Activated CD8-positive, alpha-beta T cell treated with anti-CD3 and anti-CD28 coated beads for 36 hours (primary cell): ENCODE measurements around the gene TAF6L. TPM values are rescaled to one million over a fixed set of nuclear protein-coding genes. Genes with fewer than 3 reads are reported as not detected.
"Not testable (repeated sequence)": the region's sequence is repeated elsewhere in the genome, so short reads cannot be mapped to it uniquely, and the experiment has no call there.

Experiments
- ATAC-seq: fragments of 200-7000 bp; cut with Tn5 transposase; one replicate; pipeline ENCODE4 v1.10.0; 2021; ENCODE audit warnings: mild to moderate bottlenecking, moderate library complexity
- CTCF ChIA-PET: fragments of 350-600 bp; sonication (Branson Sonifier 250); formaldehyde crosslinking; loops from one replicate; lab custom pipeline; 2021; ENCODE audit warnings: antibody characterized with exemption; lab: Charles Lee
- POLR2A ChIA-PET: fragments of 350-600 bp; sonication (Branson Sonifier 250); formaldehyde crosslinking; loops from one replicate; lab custom pipeline; 2021; ENCODE audit warnings: antibody characterized with exemption; lab: Charles Lee
- DNase-seq: peaks from one replicate; pipeline ENCODE4 v3.0.0-alpha.2; 2020
- H3K27ac Mint-ChIP-seq: one replicate; pipeline ENCODE4 v1.8.0; 2021; ENCODE audit warnings: mild to moderate bottlenecking, mixed read lengths
- H3K27me3 Mint-ChIP-seq: one replicate; pipeline ENCODE4 v1.8.0; 2021; ENCODE audit warnings: mixed read lengths
- H3K36me3 Mint-ChIP-seq: one replicate; pipeline ENCODE4 v1.8.0; 2021; ENCODE audit warnings: low read depth, mixed read lengths
- H3K4me1 Mint-ChIP-seq: one replicate; pipeline ENCODE4 v1.8.0; 2021; ENCODE audit warnings: low read depth, mixed read lengths
- H3K4me3 Mint-ChIP-seq: one replicate; pipeline ENCODE4 v1.8.0; 2021; ENCODE audit warnings: mild to moderate bottlenecking, moderate library complexity, mixed read lengths
- H3K9me3 Mint-ChIP-seq: one replicate; pipeline ENCODE4 v1.8.0; 2021; ENCODE audit warnings: mixed read lengths
- intact Hi-C: fragments of 100-400 bp; cut with micrococcal nuclease; formaldehyde crosslinking; loops from one replicate; pipeline ENCODE4 v1.10.0; 2022
- total RNA-seq, 2 experiments: library from RNA; stranded (reverse); gene quantifications; one replicate each; pipeline ENCODE4 v1.2.3, GENCODE V29; 2021
- TF ChIP-seq, protein P1 (sequence below): fragments of 200-600 bp; IDR thresholded peaks from one replicate; pipeline ENCODE4 v1.8.0; 2022; ENCODE audit warnings: antibody characterized with exemption, mild to moderate bottlenecking

The TAF6L gene
- total RNA-seq, 2 experiments from 2014 or later = 13.7 to 16.7 TPM

DNA sequence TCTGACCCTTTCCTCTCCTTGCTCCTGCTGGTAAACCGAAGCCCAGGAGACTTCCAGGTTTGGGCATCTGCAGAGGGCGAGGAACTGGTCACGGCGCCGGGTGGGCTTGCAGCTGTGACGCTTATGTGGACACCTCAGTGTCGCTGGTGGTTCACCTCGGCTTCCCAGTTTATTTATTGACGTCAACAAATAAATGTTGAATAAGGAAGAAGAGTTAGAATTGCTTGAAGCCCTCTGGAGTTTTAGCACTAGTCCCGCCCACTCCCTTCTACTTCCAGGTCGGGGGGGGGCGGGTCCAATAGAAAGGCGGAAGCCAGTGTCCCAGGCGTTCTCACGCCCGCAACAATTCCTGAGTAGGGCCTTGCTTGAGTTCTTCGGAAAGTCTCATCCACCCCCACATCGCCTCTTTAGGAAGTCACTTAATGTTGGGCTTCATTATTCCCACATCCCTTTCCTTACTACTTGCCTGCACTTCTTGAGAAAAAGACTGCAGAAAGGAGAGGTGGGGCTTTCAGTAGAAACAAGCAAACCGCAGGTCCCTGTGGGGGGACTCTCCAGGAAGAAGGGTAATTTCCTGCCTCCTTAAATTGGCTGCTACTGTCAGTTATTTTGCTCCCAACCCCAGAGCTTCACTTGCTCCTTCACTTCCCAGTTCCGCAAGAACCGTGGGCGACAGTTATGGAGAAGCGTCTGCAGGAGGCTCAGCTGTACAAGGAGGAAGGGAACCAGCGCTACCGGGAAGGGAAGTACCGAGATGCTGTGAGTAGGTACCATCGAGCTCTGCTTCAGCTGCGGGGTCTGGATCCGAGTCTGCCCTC lies 42.8 kb upstream of the TAF6L start, which contains the start of gene TTC9C:
TTC9C (plus strand) TSS at position 316 of the 818 bp plus-strand sequence; CDS start at position 679, 363 bp downstream.
- intact Hi-C loops = loop anchor here (5.0 kb wide), 1 partner anchor 34 kb away; the partner anchor contains the start of gene POLR2G
- H3K36me3 Mint-ChIP-seq = peaks cover 52% of the 10 kb centered on the region
- H3K27me3 Mint-ChIP-seq = no peaks in the 10 kb centered on the region
- ChIA-PET POLR2A (interaction anchor here (0.7 to 7.5 kb wide), 18 partner anchors 12 to 153 kb away, joined by 3 to 75 read pairs (median 5); partner anchors contain the start of genes BSCL2, C11orf98, CSKMT and GNG3), CTCF (interaction anchor here (0.6 to 2.2 kb wide), 11 partner anchors 9 to 63 kb away, joined by 3 to 11 read pairs (median 4); no protein-coding TSS in a partner anchor)
- ATAC-seq = peak; percentile 21
- DNase-seq = peak; percentile 89
- H3K27ac Mint-ChIP-seq = peak within 1 kb of the TSS; percentile 99
- TF ChIP-seq, protein P1, sequence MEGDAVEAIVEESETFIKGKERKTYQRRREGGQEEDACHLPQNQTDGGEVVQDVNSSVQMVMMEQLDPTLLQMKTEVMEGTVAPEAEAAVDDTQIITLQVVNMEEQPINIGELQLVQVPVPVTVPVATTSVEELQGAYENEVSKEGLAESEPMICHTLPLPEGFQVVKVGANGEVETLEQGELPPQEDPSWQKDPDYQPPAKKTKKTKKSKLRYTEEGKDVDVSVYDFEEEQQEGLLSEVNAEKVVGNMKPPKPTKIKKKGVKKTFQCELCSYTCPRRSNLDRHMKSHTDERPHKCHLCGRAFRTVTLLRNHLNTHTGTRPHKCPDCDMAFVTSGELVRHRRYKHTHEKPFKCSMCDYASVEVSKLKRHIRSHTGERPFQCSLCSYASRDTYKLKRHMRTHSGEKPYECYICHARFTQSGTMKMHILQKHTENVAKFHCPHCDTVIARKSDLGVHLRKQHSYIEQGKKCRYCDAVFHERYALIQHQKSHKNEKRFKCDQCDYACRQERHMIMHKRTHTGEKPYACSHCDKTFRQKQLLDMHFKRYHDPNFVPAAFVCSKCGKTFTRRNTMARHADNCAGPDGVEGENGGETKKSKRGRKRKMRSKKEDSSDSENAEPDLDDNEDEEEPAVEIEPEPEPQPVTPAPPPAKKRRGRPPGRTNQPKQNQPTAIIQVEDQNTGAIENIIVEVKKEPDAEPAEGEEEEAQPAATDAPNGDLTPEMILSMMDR = no peak
- no peaks in the 10 kb centered on the region for H3K9me3 Mint-ChIP-seq
- H3K4me3 Mint-ChIP-seq = peak within 1 kb of the TSS; percentile 95
- H3K4me1 Mint-ChIP-seq = peaks cover 38% of the 10 kb centered on the region

DNA sequence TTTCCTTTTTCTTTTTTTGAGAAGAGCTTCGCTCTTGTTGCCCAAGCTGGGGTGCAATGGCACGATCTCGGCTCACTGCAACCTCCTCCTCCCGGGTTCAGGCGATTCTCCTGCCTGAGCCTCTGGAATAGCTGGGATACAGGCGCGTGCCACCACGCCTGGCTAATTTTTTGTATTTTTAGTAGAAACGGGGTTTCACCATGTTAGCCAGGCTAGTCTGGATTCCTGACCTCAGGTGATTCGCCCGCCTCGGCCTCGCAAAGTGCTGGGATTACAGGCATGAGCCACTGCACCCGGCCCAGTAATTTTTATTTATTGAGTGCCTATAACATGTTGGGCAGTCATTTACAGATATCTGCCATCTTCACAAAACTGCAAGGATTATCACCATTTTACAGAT lies 41.1 kb upstream of the TAF6L start:
- Mint-ChIP-seq H3K4me1 (peaks cover 24% of the 10 kb centered on the region), H3K4me3 (peak overlapping the region; percentile 95), H3K27ac (peak overlapping the region; percentile 38), H3K36me3 (peaks cover 35% of the 10 kb centered on the region)
- CTCF ChIA-PET = interaction anchor here (0.7 to 1.7 kb wide), 6 partner anchors 17 to 151 kb away, joined by 3 to 10 read pairs (median 5); partner anchors contain the start of genes SLC3A2 and TMEM179B
- POLR2A ChIA-PET = interaction anchor here (0.5 to 7.5 kb wide), 10 partner anchors 10 to 824 kb away, joined by 3 to 75 read pairs (median 4); partner anchors contain the start of genes SLC3A2 and ZBTB3
- intact Hi-C loops, ATAC-seq, H3K27me3 Mint-ChIP-seq, H3K9me3 Mint-ChIP-seq, DNase-seq: not testable (repeated sequence)

DNA sequence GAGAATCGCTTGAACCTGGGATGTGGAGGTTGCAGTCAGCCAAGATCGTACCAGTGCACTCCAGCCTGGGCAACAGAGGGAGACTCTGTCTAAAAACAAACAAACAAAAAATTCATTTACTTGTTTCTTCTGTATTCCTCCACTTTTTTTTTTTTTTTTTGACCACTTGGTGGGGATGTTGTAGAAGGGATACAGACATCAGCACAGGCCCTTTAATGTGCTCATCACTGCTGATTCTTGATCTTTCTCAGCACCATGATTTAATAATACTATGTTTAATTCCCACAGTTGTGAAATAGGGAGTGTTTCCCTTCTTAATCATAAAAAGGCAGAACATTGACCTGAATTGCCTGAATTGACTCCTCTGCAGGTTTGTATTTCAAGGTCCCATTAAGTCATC lies 38.4 kb upstream of the TAF6L start:
- DNase-seq (no peak), ATAC-seq (no peak)
- H3K27me3 Mint-ChIP-seq = no peaks in the 10 kb centered on the region
- POLR2A ChIA-PET = no interaction called here
- intact Hi-C loops = no loop called here
- no peak overlapping the region for H3K27ac Mint-ChIP-seq
- CTCF ChIA-PET = no interaction called here
- peaks cover 21% of the 10 kb centered on the region for H3K36me3 Mint-ChIP-seq
- TF ChIP-seq, protein P1 = peak; percentile 30
- H3K9me3 Mint-ChIP-seq = no peaks in the 10 kb centered on the region
- H3K4me3 Mint-ChIP-seq = no peak overlapping the region
- H3K4me1 Mint-ChIP-seq = peaks cover 19% of the 10 kb centered on the region

DNA sequence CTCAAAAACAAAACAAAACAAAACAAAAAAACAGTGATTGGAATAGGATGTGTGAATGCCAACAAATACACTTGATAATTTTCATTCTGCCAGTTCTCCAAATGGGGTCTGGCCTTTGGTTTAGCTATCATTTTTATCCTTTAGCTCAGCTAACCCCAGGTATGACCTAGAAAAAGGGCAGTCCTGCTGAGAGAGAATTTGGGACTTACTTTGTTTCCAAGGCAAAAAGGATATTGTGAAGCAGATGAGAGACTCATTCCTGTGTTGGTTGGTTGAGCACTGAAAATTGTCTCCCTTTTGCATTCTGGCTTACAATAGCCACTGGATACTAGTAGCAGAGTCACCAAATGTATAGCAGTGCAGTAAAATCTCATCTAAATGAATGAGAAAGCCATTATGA lies 34.0 kb upstream of the TAF6L start:
- H3K4me3 Mint-ChIP-seq = no peak overlapping the region
- H3K9me3 Mint-ChIP-seq = no peaks in the 10 kb centered on the region
- no peaks in the 10 kb centered on the region for H3K27me3 Mint-ChIP-seq
- ATAC-seq (no peak), DNase-seq (no peak)
- H3K36me3 Mint-ChIP-seq = peaks cover 19% of the 10 kb centered on the region
- TF ChIP-seq, protein P1 = no peak
- POLR2A ChIA-PET = interaction anchor here (0.7 kb wide), 1 partner anchor 67 kb away, joined by 5 read pairs; no protein-coding TSS in a partner anchor
- no peak overlapping the region for H3K27ac Mint-ChIP-seq
- intact Hi-C loops = no loop called here
- H3K4me1 Mint-ChIP-seq = peaks cover 5% of the 10 kb centered on the region
- CTCF ChIA-PET = interaction anchor here (0.6 to 1.0 kb wide), 2 partner anchors 8 to 25 kb away, joined by 3 read pairs; no protein-coding TSS in a partner anchor

DNA sequence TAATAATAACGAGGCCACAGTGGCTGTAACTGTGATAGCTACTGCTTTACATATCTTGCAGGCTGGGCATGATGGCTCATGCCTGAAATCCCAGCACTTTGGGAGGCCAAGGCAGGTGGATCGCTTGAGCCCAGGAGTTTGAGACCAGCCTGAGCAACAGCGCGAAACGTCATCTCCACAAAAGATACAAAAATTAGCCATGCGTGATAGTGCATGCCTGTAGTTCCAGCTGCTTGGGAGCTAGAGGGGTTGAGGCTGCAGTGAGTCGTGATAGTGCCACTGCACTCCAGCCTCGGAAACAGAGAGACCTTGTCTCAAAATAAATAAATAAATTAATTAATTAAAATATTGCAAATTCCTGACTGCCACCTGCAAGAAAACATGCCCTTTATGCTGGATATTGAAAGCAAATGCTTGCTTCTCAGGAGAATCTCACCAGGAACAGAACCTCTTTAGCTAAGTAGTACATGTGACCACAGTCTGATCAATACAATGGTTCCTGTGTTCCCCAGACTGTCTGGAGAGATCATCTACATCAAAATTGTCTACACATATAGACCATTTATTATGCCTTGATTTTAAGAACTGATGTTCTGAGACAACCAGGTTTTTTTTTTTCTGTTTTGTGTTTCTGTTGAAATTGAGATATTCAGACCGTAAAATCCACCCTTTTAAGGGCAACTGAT lies 23.6 kb upstream of the TAF6L start:
- Mint-ChIP-seq H3K27ac (peak overlapping the region; percentile 36), H3K4me1 (peaks cover 20% of the 10 kb centered on the region), H3K36me3 (peaks cover 7% of the 10 kb centered on the region), H3K4me3 (no peak overlapping the region), H3K9me3 (no peaks in the 10 kb centered on the region), H3K27me3 (no peaks in the 10 kb centered on the region)
- ChIA-PET CTCF (interaction anchor here (0.9 to 1.4 kb wide), 6 partner anchors 14 to 115 kb away, joined by 3 to 7 read pairs (median 3); partner anchors contain the start of genes POLR2G and TMEM179B), POLR2A (interaction anchor here (0.7 to 1.4 kb wide), 4 partner anchors 10 to 134 kb away, joined by 3 to 4 read pairs (median 4); partner anchors contain the start of gene SLC3A2)
- TF ChIP-seq, protein P1 = no peak
- DNase-seq (no peak), ATAC-seq (no peak)
- intact Hi-C loops = no loop called here

DNA sequence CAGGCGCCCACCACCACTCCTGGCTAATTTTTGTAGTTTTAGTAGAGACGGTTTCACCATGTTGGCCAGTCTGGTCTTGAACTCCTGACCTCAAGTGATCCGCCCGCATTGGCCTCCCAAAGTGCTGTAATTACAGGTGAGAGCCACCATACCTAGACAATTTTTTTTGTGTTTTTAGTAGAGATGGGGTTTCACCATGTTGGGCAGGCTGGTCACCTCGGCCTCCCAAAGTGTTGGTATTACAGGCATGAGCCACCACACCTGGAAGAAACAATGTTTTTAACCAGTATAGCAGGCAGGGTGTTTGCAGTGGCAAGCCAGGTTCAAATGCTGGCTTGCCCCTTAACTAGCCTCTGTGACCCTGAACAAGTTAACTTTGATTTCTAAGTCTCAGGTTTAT lies 21.3 kb upstream of the TAF6L start:
- peaks cover 29% of the 10 kb centered on the region for H3K4me1 Mint-ChIP-seq
- peaks cover 13% of the 10 kb centered on the region for H3K36me3 Mint-ChIP-seq
- H3K4me3 Mint-ChIP-seq, DNase-seq, H3K27me3 Mint-ChIP-seq, POLR2A ChIA-PET, ATAC-seq, intact Hi-C loops, H3K9me3 Mint-ChIP-seq, H3K27ac Mint-ChIP-seq: not testable (repeated sequence)
- CTCF ChIA-PET = interaction anchor here (1.2 kb wide), 1 partner anchor 12 kb away, joined by 3 read pairs; no protein-coding TSS in a partner anchor
